Measurements from ENCODE around the gene ARHGEF16.

ARHGEF16 gene

GRCh38 chr1:3508757-3509415, 54.4 kb downstream of the ARHGEF16 start:
- no peak overlapping the region for H3K4me3 ChIP-seq (ENCODE audit: low read length)
- TF ChIP-seq CTCF (IDR thresholded peaks at IDR 0.05; ENCODE audit: insufficient read depth, low read depth, low read length, missing control alignments): no peak
- no peak for DNase-seq (ENCODE audit: low read depth)

GRCh38 chr1:3509721-3510120, 55.3 kb downstream of the ARHGEF16 start:
- no peak overlapping the region for H3K4me3 ChIP-seq (ENCODE audit: low read length)
- TF ChIP-seq CTCF (IDR thresholded peaks at IDR 0.05; ENCODE audit: insufficient read depth, low read depth, low read length, missing control alignments): no peak
- no peak for DNase-seq (ENCODE audit: low read depth)

- H3K4me3 ChIP-seq (ENCODE audit: low read length): no peak overlapping the region
- no peak for TF ChIP-seq CTCF (IDR thresholded peaks at IDR 0.05; ENCODE audit: insufficient read depth, low read depth, low read length, missing control alignments)
- DNase-seq (ENCODE audit: low read depth): no peak
These were observed 55.9 kb downstream of the ARHGEF16 start for GRCh38 chr1:3510136-3510955.

GRCh38 chr1:3510956-3511250, 56.4 kb downstream of the ARHGEF16 start:
- no peak for TF ChIP-seq CTCF (IDR thresholded peaks at IDR 0.05; ENCODE audit: insufficient read depth, low read depth, low read length, missing control alignments)
- no peak overlapping the region for H3K4me3 ChIP-seq (ENCODE audit: low read length)
- DNase-seq (ENCODE audit: low read depth): no peak

- TF ChIP-seq CTCF (IDR thresholded peaks at IDR 0.05; ENCODE audit: insufficient read depth, low read depth, low read length, missing control alignments): no peak
- DNase-seq (ENCODE audit: low read depth): no peak
- no peak overlapping the region for H3K4me3 ChIP-seq (ENCODE audit: low read length)
These were observed 56.8 kb downstream of the ARHGEF16 start for GRCh38 chr1:3511306-3511705.

- DNase-seq (ENCODE audit: low read depth): no peak
- TF ChIP-seq CTCF (IDR thresholded peaks at IDR 0.05; ENCODE audit: insufficient read depth, low read depth, low read length, missing control alignments): no peak
- no peak overlapping the region for H3K4me3 ChIP-seq (ENCODE audit: low read length)
These were observed 57.4 kb downstream of the ARHGEF16 start for GRCh38 chr1:3511856-3512255.

GRCh38 chr1:3514404-3514803, 59.9 kb downstream of the ARHGEF16 start:
- TF ChIP-seq CTCF (IDR thresholded peaks at IDR 0.05; ENCODE audit: insufficient read depth, low read depth, low read length, missing control alignments): no peak
- H3K4me3 ChIP-seq (ENCODE audit: low read length): no peak overlapping the region
- DNase-seq (ENCODE audit: low read depth): no peak
